Measurements from ENCODE around the gene PDZD2. TPM values are rescaled to one million over a fixed set of nuclear protein-coding genes. Genes with fewer than 3 reads are reported as not detected.

Gene PDZD2
- total RNA-seq, 1 donor from 2014 or later, result 42.7 TPM

- no peak overlapping the region for H3K27ac ChIP-seq
- intact Hi-C loops (cut with DNase I), result no loop called here
- H3K4me3 ChIP-seq, result no peak overlapping the region
- no peak for DNase-seq (ENCODE audit: extremely low spot score in 2 of 2)
- no peaks in the 10 kb centered on the region for H3K9me3 ChIP-seq
- TF ChIP-seq POLR2AphosphoS5 (IDR thresholded peaks at IDR 0.05; ENCODE audit: insufficient read depth in 1 of 2, low read depth in 1 of 2) (no peak), POLR2A (IDR thresholded peaks at IDR 0.05) (no peak), CTCF (IDR thresholded peaks at IDR 0.05) (no peak)
- no peaks in the 10 kb centered on the region for H3K36me3 ChIP-seq
- no peaks in the 10 kb centered on the region for H3K27me3 ChIP-seq
- no peaks in the 10 kb centered on the region for H3K4me1 ChIP-seq
Measured at GRCh38 chr5:31924005-31924404, 285.1 kb downstream of the PDZD2 start.

- intact Hi-C loops (cut with DNase I), result no loop called here
- no peak overlapping the region for H3K27ac ChIP-seq
- H3K27me3 ChIP-seq, result no peaks in the 10 kb centered on the region
- H3K4me3 ChIP-seq, result no peak overlapping the region
- no peaks in the 10 kb centered on the region for H3K9me3 ChIP-seq
- TF ChIP-seq POLR2AphosphoS5 (IDR thresholded peaks at IDR 0.05; ENCODE audit: insufficient read depth in 1 of 2, low read depth in 1 of 2) (no peak), CTCF (IDR thresholded peaks at IDR 0.05) (no peak), POLR2A (IDR thresholded peaks at IDR 0.05) (no peak)
- H3K36me3 ChIP-seq, result no peaks in the 10 kb centered on the region
- DNase-seq (ENCODE audit: extremely low spot score in 2 of 2), result no peak
- peaks cover 18% of the 10 kb centered on the region for H3K4me1 ChIP-seq
Measured at GRCh38 chr5:31931874-31932273, 292.9 kb downstream of the PDZD2 start.

- Histone ChIP-seq H3K4me1 (peaks cover 18% of the 10 kb centered on the region), H3K27me3 (no peaks in the 10 kb centered on the region), H3K9me3 (no peaks in the 10 kb centered on the region), H3K4me3 (no peak overlapping the region), H3K36me3 (no peaks in the 10 kb centered on the region), H3K27ac (no peak overlapping the region)
- no peak for DNase-seq (ENCODE audit: extremely low spot score in 2 of 2)
- no peak for TF ChIP-seq CTCF (IDR thresholded peaks at IDR 0.05)
- intact Hi-C loops (cut with DNase I), result no loop called here
Measured at GRCh38 chr5:31934156-31934555, 295.2 kb downstream of the PDZD2 start.

GRCh38 chr5:31935496-31936369 is 296.8 kb downstream of the PDZD2 start:
- no peaks in the 10 kb centered on the region for H3K36me3 ChIP-seq
- peak overlapping the region in 1 of 2 donors; percentile 30 for H3K4me3 ChIP-seq
- intact Hi-C loops (cut with DNase I), result no loop called here
- no peaks in the 10 kb centered on the region for H3K27me3 ChIP-seq
- DNase-seq (ENCODE audit: extremely low spot score in 2 of 2), result no peak
- TF ChIP-seq POLR2A (IDR thresholded peaks at IDR 0.05), result no peak
- no peak for TF ChIP-seq CTCF (IDR thresholded peaks at IDR 0.05)
- no peak for TF ChIP-seq POLR2AphosphoS5 (IDR thresholded peaks at IDR 0.05; ENCODE audit: insufficient read depth in 1 of 2, low read depth in 1 of 2)
- H3K4me1 ChIP-seq, result peaks cover 18% of the 10 kb centered on the region
- peak overlapping the region; percentile 62 for H3K27ac ChIP-seq
- no peaks in the 10 kb centered on the region for H3K9me3 ChIP-seq

- Histone ChIP-seq H3K4me1 (peaks cover 18% of the 10 kb centered on the region), H3K27ac (peak overlapping the region; percentile 62), H3K4me3 (peak overlapping the region; percentile 27 to 30), H3K27me3 (no peaks in the 10 kb centered on the region), H3K36me3 (no peaks in the 10 kb centered on the region), H3K9me3 (no peaks in the 10 kb centered on the region)
- intact Hi-C loops (cut with DNase I), result no loop called here
- TF ChIP-seq POLR2A (IDR thresholded peaks at IDR 0.05) (no peak), POLR2AphosphoS5 (IDR thresholded peaks at IDR 0.05; ENCODE audit: insufficient read depth in 1 of 2, low read depth in 1 of 2) (no peak), CTCF (IDR thresholded peaks at IDR 0.05) (no peak)
- no peak for DNase-seq (ENCODE audit: extremely low spot score in 2 of 2)
Measured at GRCh38 chr5:31936683-31937082, 297.8 kb downstream of the PDZD2 start.

All from vagina (tissue), 2 donors.